Measurements from ENCODE around the gene SLCO3A1. TPM values are rescaled to one million over a fixed set of nuclear protein-coding genes. Genes with fewer than 3 reads are reported as not detected.

SLCO3A1 gene
- total RNA-seq, 1 donor from 2014 or later, result 65.8 TPM

DNA sequence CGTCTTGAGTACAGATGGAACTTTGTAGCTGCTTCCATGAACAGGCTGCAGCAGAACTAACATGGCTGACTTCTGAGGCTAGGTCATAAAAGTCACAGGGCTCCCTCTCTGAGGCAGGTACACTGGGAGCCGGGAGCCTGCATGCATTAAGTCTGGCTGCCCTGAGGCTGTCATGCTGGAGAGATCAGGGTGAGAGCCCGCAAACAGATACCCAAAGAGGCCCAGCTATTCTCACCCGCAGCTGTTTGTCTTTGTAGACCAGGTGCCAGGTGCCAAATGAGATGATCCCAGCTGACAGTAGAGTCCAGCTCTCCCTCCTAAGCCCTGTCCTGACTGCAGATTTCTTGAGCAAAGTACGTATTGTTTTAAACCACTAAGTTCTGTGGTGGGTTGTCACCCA is 8.6 kb upstream of the SLCO3A1 start:
- Histone ChIP-seq H3K4me1 (no peaks in the 10 kb centered on the region), H3K27ac (no peak overlapping the region), H3K4me3 (no peak overlapping the region), H3K9me3 (peaks cover 6% of the 10 kb centered on the region), H3K36me3 (no peaks in the 10 kb centered on the region), H3K27me3 (no peaks in the 10 kb centered on the region)
- TF ChIP-seq POLR2A (IDR thresholded peaks at IDR 0.05) (no peak), POLR2AphosphoS5 (IDR thresholded peaks at IDR 0.05; ENCODE audit: insufficient read depth in 1 of 2, low read depth in 1 of 2) (no peak)
- TF ChIP-seq, protein P1, sequence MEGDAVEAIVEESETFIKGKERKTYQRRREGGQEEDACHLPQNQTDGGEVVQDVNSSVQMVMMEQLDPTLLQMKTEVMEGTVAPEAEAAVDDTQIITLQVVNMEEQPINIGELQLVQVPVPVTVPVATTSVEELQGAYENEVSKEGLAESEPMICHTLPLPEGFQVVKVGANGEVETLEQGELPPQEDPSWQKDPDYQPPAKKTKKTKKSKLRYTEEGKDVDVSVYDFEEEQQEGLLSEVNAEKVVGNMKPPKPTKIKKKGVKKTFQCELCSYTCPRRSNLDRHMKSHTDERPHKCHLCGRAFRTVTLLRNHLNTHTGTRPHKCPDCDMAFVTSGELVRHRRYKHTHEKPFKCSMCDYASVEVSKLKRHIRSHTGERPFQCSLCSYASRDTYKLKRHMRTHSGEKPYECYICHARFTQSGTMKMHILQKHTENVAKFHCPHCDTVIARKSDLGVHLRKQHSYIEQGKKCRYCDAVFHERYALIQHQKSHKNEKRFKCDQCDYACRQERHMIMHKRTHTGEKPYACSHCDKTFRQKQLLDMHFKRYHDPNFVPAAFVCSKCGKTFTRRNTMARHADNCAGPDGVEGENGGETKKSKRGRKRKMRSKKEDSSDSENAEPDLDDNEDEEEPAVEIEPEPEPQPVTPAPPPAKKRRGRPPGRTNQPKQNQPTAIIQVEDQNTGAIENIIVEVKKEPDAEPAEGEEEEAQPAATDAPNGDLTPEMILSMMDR (IDR thresholded peaks at IDR 0.05), result no peak
- no peak for DNase-seq (ENCODE audit: extremely low spot score in 2 of 2)
- intact Hi-C loops (cut with DNase I), result loop anchor here (5.0 kb wide), 1 partner anchor 232 kb away; no protein-coding TSS in a partner anchor

- Histone ChIP-seq H3K9me3 (peaks cover 6% of the 10 kb centered on the region), H3K4me1 (no peaks in the 10 kb centered on the region), H3K27ac (no peak overlapping the region), H3K4me3 (no peak overlapping the region), H3K36me3 (no peaks in the 10 kb centered on the region), H3K27me3 (no peaks in the 10 kb centered on the region)
- no peak for TF ChIP-seq POLR2A (IDR thresholded peaks at IDR 0.05)
- no peak for TF ChIP-seq POLR2AphosphoS5 (IDR thresholded peaks at IDR 0.05; ENCODE audit: insufficient read depth in 1 of 2, low read depth in 1 of 2)
- TF ChIP-seq, protein P1 (IDR thresholded peaks at IDR 0.05), result no peak
- intact Hi-C loops (cut with DNase I), result loop anchor here (5.0 kb wide), 1 partner anchor 232 kb away; no protein-coding TSS in a partner anchor
- DNase-seq (ENCODE audit: extremely low spot score in 2 of 2), result no peak
These were observed 7.8 kb upstream of the SLCO3A1 start for GRCh38 chr15:91845720-91846119.

DNA sequence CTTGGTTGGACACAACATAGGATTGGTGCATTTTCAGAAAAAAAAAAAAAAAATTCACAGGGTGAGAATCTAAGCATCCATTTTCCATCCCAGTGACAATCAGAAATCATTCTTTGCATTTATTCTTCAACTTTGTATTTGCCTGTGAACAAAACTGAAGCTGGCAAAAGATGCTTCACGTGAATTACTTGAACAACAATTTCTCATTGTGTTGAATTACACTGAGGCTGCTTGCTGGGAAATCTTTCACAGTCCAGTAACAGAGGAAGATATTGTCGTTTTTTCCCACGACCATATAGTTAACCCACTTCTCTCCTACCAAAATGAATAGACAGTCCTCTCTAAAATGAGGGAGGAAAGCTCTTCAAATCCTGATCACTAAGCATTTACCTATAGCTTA is 4.3 kb upstream of the SLCO3A1 start:
- TF ChIP-seq POLR2AphosphoS5 (IDR thresholded peaks at IDR 0.05; ENCODE audit: insufficient read depth in 1 of 2, low read depth in 1 of 2) (no peak), POLR2A (IDR thresholded peaks at IDR 0.05) (no peak)
- TF ChIP-seq, protein P1 (IDR thresholded peaks at IDR 0.05), result no peak
- no peak overlapping the region for H3K27ac ChIP-seq
- H3K9me3 ChIP-seq, result no peaks in the 10 kb centered on the region
- DNase-seq (ENCODE audit: extremely low spot score in 2 of 2), result no peak
- intact Hi-C loops (cut with DNase I), result loop anchor here (5.0 kb wide), 1 partner anchor 228 kb away; no protein-coding TSS in a partner anchor
- no peaks in the 10 kb centered on the region for H3K27me3 ChIP-seq
- H3K4me1 ChIP-seq, result peaks cover 17% of the 10 kb centered on the region
- no peak overlapping the region for H3K4me3 ChIP-seq
- H3K36me3 ChIP-seq, result no peaks in the 10 kb centered on the region

- no peak for DNase-seq (ENCODE audit: extremely low spot score in 2 of 2)
- TF ChIP-seq POLR2AphosphoS5 (IDR thresholded peaks at IDR 0.05; ENCODE audit: insufficient read depth in 1 of 2, low read depth in 1 of 2), result no peak
- TF ChIP-seq, protein P1 (IDR thresholded peaks at IDR 0.05), result peak; percentile 9 to 44 (median 34)
- TF ChIP-seq POLR2A (IDR thresholded peaks at IDR 0.05), result no peak
- no peak overlapping the region for H3K4me3 ChIP-seq
- H3K36me3 ChIP-seq, result no peaks in the 10 kb centered on the region
- no peak overlapping the region for H3K27ac ChIP-seq
- no peaks in the 10 kb centered on the region for H3K27me3 ChIP-seq
- H3K9me3 ChIP-seq, result no peaks in the 10 kb centered on the region
- intact Hi-C loops (cut with DNase I), result loop anchor here (5.0 kb wide), 1 partner anchor 228 kb away; no protein-coding TSS in a partner anchor
- H3K4me1 ChIP-seq, result peaks cover 19% of the 10 kb centered on the region
These were observed 3.8 kb upstream of the SLCO3A1 start for GRCh38 chr15:91849749-91850161.

- H3K36me3 ChIP-seq, result no peaks in the 10 kb centered on the region
- peak overlapping the region; percentile 73 to 85 for H3K4me3 ChIP-seq
- no peaks in the 10 kb centered on the region for H3K9me3 ChIP-seq
- H3K27ac ChIP-seq, result peak overlapping the region; percentile 98
- H3K4me1 ChIP-seq, result peaks cover 51% of the 10 kb centered on the region
- TF ChIP-seq POLR2A (IDR thresholded peaks at IDR 0.05) (no peak), POLR2AphosphoS5 (IDR thresholded peaks at IDR 0.05; ENCODE audit: insufficient read depth in 1 of 2, low read depth in 1 of 2) (peak in 1 of 2 donors; percentile 64)
- TF ChIP-seq, protein P1 (IDR thresholded peaks at IDR 0.05), result peak; percentile 24 to 85 (median 70)
- intact Hi-C loops (cut with DNase I), result no loop called here
- H3K27me3 ChIP-seq, result no peaks in the 10 kb centered on the region
- no peak for DNase-seq (ENCODE audit: extremely low spot score in 2 of 2)
These were observed 582 bp upstream of the SLCO3A1 start for GRCh38 chr15:91852741-91853510.
